Stimulated activated CD4-positive, alpha-beta T cell treated with anti-CD3 and anti-CD28 coated beads, Interleukin-2, amount 100 ng/mL, for 24 hours (primary cell): Measurements from ENCODE around the gene FMNL1.
A peak's percentile ranks its signal among the peaks of the same experiment; 100 is the strongest.

ENCODE experiments used
- DNase-seq, 2 donors: peaks; one replicate each; pipeline ENCODE4 v3.0.0-alpha.2; 2020

FMNL1 gene

DNA sequence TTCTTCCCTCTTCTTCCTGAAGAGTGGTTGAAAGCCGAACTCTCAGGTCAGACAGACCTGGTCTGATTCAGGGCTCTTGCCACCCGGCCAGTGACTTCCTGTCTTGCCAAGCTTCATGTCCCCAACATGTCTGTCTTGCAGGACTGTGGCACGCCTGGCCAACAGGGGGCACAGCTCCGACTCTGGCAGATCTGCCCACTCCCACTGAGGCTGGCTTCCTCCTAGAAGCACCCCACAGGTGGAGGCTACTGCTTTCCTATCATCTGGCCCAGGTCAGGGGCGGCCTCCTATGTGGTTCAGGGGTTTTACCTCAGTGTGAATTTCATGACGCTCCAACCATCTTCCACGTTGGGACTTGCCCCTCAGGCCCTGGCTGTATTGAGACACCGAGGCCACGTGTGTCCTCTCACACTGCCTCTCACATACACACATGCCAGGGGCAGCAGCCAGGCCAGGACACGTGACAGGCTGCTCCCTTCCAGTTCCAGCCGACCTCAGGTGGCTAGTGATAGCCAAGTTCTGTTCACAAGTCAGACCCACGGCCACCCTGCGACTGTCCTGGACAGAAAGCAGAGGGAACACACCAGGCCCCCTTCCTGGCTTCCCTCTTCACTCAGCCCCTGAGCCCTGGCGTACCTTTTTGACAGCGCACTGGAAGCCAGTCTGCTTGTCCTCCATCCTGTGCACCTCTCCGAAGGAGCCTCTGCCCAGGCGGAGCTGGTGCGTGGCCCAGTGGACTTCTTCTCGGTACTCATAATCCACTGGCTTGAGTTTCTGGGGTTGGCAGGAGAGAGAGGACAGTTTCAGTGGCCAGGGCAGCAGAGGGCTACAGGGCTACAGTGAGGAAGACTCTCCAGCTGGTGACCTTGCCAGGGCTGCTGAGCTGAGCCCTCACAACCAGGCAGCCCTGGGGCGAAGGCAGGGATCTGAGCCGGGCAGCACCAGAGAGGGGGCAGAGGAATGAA is 62.8 kb downstream of the FMNL1 start:
- DNase-seq = peak; percentile 43 to 52

DNA sequence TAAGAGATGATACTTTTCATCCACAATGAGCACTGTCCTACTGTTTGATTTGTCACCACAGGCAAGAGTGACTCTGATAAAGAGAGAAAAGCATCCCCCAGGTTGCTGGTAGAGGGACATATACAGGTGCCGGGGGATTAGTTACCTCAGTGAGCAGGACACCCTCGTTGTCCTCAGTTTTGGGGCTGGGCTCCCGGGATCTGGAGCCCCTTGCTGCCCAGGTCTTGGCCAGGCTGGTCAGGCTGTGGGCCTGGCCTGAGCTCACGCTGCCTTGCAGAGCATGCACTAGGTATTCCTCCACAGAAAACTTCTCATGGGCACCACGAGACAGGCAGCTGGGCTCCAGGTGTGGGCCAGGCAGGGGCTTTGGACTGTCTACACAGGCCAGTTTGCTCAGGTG is 64.6 kb downstream of the FMNL1 start:
- DNase-seq = no peak

DNA sequence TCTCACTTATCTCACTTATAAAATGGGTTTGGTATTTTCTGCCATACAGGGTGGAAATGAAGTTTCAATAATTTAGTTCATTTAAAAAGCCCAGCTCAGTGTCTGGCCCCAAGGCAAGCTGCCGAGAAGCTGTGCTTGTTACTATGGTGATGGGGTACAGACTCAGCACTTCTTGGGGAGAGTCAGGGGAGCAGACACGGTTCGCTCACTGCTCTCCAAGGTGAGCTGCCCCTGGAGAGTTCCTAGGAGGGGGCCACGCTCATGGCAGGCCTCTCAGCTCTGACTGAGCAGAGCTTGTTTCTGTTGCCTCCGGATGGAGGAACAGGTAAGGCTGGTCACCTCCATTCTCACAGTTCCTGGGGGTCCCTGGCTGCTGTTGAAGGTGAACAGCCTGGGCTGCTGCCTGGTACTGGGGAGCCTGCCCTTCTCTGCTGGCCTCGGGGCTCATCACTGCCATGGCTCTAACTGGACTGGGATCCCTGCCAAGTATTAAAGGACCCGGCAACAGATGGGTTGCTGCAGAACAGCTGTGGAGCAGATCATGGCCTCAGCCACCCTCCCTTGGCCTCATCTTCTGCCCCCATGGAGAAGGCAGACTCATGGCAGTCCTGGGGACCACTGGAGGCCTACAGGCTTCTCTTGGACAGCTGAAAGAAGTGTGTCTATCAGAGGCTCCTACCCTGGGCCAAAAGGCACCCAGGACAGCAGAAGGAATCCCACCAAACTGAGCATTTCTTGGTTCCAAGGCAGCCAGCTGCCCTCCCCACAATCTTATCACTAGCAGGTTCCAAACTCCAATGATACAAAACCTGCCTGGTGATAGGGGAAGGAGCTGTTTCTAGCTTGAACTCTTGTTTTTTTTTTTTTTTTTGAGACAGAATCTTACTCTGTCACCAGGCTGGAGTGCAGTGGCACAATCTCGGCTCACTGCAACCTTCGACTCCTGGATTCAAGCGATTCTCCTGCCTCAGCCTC is 66.1 kb downstream of the FMNL1 start:
- DNase-seq = no peak

DNA sequence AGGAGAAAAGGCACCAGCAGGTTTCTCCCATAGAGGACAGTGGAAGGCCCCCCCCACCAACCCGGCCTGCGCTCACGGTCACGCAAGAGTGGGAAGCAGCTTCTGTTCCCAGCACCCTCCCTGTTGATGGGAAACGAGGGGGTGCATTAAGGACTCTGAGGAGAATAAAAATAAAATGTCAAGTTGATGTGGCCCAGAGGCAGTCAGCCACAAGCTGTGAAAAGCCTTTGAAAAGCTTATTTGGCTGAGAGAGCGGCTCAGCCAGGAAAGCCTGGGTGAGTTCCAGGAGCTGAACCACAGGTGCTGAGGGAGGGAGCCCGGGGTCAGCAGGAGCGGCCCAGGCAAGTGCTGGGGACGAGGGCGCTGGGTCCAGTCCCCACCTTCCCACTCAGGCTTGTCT is 67.1 kb downstream of the FMNL1 start:
- DNase-seq = no peak

DNA sequence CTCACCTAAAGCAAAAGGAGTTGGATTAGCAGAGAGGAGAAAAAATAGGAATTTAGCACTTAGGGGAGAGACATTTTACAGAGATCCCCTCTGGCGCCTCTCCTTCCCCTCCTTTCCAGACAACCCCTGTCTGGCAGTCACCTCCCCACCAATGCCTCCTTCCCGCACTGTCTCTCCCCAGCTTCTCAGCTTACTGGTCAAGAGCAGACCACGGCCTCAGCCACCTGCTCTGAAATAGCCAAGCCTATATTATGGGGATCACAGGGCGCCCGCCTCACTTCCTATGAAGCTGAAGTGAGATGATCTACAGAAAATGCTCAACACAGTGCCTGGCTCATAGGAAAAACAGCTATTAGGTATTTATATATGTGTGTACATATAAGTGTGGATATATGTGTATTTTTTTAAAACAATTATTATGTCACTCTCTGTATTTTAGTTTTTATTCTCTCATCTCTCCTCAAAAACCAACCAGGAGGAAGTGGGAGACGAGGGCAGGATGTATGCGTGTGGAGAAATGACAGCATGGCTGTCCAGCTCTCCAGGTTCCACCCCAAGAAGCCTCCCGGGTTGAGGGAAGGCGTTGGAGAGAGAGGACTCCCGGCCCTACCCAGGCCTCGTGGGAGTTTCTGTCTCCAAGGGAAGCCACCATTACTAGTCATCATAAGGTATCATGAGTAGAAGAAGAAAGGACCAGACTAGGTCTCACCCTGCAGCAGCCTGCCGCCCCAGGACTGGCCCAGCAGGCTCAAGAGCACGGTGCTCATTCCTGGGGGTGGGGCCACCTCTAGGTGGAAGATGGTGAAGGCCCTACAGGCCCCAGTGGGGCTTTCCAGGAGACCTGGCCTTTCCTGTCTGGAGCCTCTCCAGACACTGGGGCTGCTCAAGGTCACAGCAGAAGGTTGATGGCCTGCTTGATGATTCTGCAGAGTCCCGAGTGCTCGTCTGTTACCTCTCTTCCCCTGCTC is 67.9 kb downstream of the FMNL1 start:
- no peak for DNase-seq

DNA sequence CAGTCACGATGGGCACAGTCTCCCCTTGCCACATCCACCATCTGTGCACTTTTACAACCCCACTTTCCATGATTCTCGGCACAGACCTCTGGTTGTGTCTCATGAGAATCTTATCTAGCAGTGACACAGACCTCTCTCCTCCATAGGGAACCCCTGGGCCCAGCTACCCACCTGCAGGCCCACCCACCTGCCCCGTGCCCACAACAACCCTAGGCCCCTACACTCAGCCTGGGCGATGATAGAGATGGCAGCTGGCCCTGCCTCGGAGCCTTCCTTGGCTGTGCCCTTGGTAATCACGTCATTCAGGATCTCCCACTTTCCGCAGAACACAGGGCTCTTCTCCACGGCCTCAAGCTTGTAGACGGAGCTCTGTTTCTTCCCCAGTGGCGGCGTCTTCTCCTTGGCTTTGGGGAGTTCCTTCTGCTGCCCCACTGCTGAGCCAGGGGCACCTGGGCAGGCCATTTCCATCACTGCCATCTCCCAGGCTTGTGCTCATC is 68.6 kb downstream of the FMNL1 start:
- DNase-seq = no peak

DNA sequence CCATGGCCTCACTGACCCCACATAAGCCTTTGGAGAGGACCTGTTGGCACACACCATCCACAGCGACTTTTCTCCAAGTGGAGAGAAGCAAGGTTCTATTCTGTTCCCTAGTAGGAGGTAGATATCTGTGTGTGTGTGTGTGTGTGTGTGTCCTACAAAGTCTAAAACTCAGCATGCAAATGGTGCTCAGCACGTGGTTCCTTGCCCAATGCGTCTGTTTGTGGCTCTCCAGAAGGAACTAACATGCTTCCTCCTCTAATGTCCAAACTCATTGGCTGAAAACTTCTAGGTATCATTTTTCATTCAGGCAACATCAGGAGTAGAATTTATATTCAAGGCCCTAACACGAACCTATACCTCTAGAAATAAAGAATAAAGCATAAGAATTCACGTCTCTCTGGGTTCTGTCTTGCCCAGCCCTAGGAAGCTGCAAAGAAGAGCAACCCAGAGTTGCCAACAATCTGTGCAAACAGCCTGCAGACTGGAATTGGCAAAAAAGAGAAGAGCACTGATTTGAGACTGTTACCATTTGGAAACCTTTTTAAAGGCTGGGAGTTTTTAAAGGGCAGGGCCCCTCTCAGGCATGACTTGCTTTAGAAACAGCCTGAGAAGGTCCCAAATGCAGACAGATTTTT is 69.6 kb downstream of the FMNL1 start:
- DNase-seq = no peak

DNA sequence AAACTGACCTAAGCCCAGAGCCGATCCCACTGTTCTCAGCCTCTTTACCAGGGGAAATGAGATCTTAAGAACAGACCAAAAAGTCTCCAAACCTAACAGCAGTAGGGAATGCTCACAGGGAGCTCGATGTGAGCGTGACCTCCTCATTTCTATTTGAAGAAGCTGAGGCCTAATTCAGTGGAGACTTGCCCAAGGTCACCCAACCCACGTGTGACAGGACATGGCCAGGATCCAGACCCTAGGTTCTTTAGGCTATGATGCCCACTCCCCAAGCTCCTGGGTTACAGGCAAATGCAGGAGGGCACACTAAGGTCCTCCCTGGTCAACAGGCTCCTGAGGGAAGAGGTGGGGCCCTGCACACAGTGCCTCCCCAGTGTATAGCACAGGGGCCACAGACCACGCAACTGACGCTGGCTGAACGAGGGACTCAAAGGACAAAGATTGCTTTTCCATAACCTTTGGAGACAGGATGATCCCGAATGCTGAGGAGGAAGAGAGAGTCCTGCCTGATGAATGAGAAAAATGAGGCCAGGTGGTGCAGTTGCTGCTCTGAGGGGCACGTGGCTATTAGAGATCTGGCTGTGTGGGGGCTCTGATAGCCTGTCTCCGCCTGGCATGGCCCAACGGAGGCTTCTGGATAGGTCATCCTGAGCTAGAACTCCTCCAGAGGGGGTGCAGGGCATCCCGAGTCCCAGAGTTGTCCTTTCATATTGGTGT is 71.2 kb downstream of the FMNL1 start:
- DNase-seq = no peak

DNA sequence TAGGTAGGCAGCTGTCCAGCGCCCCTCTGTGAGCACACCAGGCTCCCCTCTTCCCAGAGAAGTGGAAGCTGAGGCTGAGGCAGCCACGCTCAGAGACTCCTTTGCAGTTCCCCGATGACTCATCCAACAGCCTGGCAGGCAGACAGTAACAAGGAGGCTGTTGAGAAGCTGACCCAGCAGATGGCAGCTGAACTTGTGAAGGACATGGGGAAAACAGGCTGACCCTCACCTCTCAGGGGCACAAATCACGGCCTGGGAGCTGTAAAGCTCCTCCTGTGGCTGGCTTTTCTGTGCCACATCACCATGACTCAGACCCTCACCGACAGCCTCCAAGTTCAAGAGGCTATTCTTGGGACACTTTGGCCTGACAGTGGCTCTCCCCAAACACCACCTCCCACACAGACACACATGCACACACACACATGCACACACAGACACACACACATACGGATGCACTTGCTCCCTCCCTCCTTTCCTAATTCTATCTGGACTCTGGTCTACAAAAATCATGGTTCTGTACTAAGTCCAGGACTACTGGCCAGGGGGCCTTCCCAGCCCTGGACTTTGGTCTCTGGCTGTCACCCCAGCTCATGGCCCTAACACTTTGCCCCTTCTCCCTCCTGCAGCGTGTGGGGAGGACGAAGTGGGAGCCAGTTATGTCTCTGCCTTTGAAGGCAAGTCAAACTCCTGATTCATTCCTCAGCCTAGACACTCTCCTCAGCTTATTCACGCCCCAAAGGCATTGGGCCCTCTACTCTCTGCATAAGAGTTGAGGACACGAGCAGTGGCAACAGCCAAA is 71.9 kb downstream of the FMNL1 start:
- peak in 1 of 2 donors; percentile 36 for DNase-seq

DNA sequence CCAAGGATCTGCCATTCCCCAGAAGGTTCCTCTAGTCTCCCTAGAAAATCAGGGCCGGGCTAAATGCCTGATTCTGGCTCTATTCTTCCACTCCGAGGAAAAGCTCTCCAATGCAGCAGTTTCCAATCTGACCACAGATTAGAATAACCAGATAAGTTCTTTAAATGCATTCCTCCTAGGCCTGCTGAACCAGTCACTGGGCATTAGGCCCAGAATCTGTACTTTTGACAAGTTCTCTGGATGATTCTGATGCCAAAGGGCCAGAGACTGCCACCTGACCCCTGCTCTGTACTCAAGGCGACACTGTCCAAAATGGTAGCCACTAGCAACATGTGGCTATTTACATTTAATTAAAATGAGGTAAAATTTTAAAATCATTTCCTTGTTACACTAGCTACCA is 72.8 kb downstream of the FMNL1 start:
- DNase-seq = no peak

DNA sequence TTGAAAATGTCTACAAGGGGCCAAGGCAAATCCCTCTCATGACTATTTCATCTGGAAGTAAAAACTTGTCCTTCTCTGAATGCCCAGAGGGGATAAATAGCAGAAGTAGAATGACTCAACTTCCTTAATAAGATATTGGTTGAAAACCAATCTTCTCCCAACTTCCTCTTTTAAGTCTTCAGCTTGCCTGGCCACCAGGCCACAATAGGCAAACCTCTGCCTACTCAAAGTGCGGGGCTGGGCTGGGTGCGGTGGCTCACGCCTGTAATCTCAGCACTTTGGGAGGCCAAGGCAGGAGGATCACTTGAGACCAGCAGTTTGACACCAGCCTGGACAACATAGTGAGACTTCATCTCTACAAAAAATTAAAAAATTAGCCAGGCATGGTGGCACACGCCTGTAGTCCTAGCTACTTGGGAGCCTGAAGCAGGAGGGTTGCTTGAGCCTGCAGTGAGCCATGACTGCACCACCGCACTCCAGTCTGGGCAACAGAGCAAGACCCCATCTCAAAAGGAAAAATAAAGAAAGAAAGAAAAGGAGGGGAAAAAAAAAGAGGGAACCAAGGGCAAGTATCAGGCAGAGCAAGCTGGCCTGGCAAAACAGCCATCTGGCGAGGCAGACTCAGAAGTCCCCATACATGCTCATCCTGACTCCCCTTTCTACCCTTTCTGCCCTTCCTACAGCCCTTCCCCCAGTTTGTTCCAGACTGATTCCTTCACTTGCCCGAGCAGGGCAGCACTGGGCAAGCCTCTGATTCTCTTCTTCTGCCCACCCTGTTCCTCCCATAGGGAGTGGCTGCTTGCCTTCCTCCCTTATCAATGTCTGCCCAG is 74.5 kb downstream of the FMNL1 start:
- DNase-seq = no peak

DNA sequence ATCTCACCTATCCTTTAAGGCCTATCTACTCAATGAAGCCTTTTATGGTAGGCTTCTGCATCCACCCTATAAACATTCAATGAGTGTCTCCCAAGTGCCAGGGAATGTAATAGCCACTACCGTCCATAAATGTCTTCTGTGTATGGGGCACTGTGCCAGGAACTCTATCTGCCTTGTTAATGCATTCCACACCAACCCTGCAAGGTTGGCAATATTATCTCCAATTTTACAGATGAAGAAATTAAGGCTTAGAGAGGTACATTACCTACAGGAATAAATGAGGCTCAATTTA is 75.1 kb downstream of the FMNL1 start:
- no peak for DNase-seq
